Caki2 (cell line): ENCODE data around the gene CCDC70. TPM values are rescaled to one million over a fixed set of nuclear protein-coding genes. Genes with fewer than 3 reads are reported as not detected.

Experiments used
- total RNA-seq: library from RNA; depleted of rRNA; stranded (reverse); fragments of >200 nt; shearing (Covaris generic); gene quantifications from 2 replicates; pipeline ENCODE4 v1.2.3, GENCODE V29; 2014; ENCODE audit warnings: low replicate concordance; rRNA removed

CCDC70 gene
- total RNA-seq, 1 experiment from 2014 or later, result not detected

Other genes with a start within 250 kb of the CCDC70 start
- 0.75 and 2.8 TPM in 2 replicates for gene DHRS12, start 57.8 kb upstream of the CCDC70 start, total RNA-seq
- gene TMEM272, start 16.8 kb upstream of the CCDC70 start, total RNA-seq, result not detected in 2 replicates
- 4.6 and 5.0 TPM in 2 replicates for gene ATP7B, start 149.5 kb downstream of the CCDC70 start, total RNA-seq
- 3.7 and 4.3 TPM in 2 replicates for gene ALG11, start 150.4 kb downstream of the CCDC70 start, total RNA-seq
- gene UTP14C, start 162.7 kb downstream of the CCDC70 start, total RNA-seq, result 4.1 and 9.5 TPM in 2 replicates